MM.1S (cell line): ENCODE measurements around the gene EXOC4.

ENCODE experiments used
- CTCF ChIP-seq: fragments of 300-600 bp; sonication (generic); IDR thresholded peaks from 2 replicates; pipeline ENCODE4 v1.5.1; 2016; ENCODE audit warnings: antibody characterized with exemption, low read length, mixed read lengths
- EZH2 ChIP-seq: fragments of 300-600 bp; sonication (generic); optimal IDR thresholded peaks from 2 replicates; pipeline ENCODE3; 2017; ENCODE audit warnings: low read depth, mild to moderate bottlenecking, antibody characterized with exemption, low read length, mixed read lengths
- EZH2phosphoT487 ChIP-seq: fragments of 300-600 bp; sonication (generic); IDR thresholded peaks from 2 replicates; pipeline ENCODE4 v1.6.1; 2018; ENCODE audit warnings: antibody characterized with exemption, low read length

- TF ChIP-seq CTCF (no peak), EZH2 (no peak), EZH2phosphoT487 (no peak)
Observed at GRCh38 chr7:133514551-133514950, 261.7 kb downstream of the EXOC4 start.
